ENCODE results near the gene DAB2IP. TPM values are rescaled to one million over a fixed set of nuclear protein-coding genes. Genes with fewer than 3 reads are reported as not detected.

DAB2IP gene
- total RNA-seq, 1 experiment from 2014 or later, result 17.0 TPM

- Mint-ChIP-seq H3K36me3 (ENCODE audit: insufficient read depth, unreplicated experiment) (no peaks in the 10 kb centered on the region), H3K4me3 (ENCODE audit: unreplicated experiment) (peak overlapping the region; percentile 63), H3K27ac (ENCODE audit: low read depth, unreplicated experiment) (peak overlapping the region; percentile 86), H3K4me1 (ENCODE audit: insufficient read depth, unreplicated experiment) (peaks cover 37% of the 10 kb centered on the region), H3K9me3 (ENCODE audit: unreplicated experiment) (no peaks in the 10 kb centered on the region), H3K27me3 (ENCODE audit: insufficient read depth, unreplicated experiment) (no peaks in the 10 kb centered on the region)
- BruUV-seq (replicated peaks), result no TSS peak
- peak; percentile 48 for DNase-seq (ENCODE audit: unreplicated experiment)
- ChIA-PET POLR2A (interaction anchor here (0.9 to 2.1 kb wide), 6 partner anchors 10 to 238 kb away, joined by 3 to 7 read pairs (median 5); no protein-coding TSS in a partner anchor), CTCF (interaction anchor here (0.6 to 2.8 kb wide), 14 partner anchors 7 to 1197 kb away, joined by 3 to 15 read pairs (median 4); no protein-coding TSS in a partner anchor)
- intact Hi-C loops (cut with micrococcal nuclease), result no loop called here
- TF ChIP-seq CTCF (IDR thresholded peaks at IDR 0.05; ENCODE audit: unreplicated experiment), result no peak
Observed at GRCh38 chr9:121735793-121736770, 84.6 kb downstream of the DAB2IP start.

- Mint-ChIP-seq H3K36me3 (ENCODE audit: insufficient read depth, unreplicated experiment) (no peaks in the 10 kb centered on the region), H3K27ac (ENCODE audit: low read depth, unreplicated experiment) (peak overlapping the region; percentile 47), H3K9me3 (ENCODE audit: unreplicated experiment) (no peaks in the 10 kb centered on the region), H3K27me3 (ENCODE audit: insufficient read depth, unreplicated experiment) (no peaks in the 10 kb centered on the region), H3K4me1 (ENCODE audit: insufficient read depth, unreplicated experiment) (peaks cover 37% of the 10 kb centered on the region), H3K4me3 (ENCODE audit: unreplicated experiment) (peak overlapping the region; percentile 63)
- DNase-seq (ENCODE audit: unreplicated experiment), result peak; percentile 70
- no TSS peak for BruUV-seq (replicated peaks)
- CTCF ChIA-PET, result interaction anchor here (0.6 to 2.8 kb wide), 4 partner anchors 16 to 476 kb away, joined by 3 to 15 read pairs (median 4); no protein-coding TSS in a partner anchor
- POLR2A ChIA-PET, result no interaction called here
- TF ChIP-seq CTCF (IDR thresholded peaks at IDR 0.05; ENCODE audit: unreplicated experiment), result no peak
- intact Hi-C loops (cut with micrococcal nuclease), result no loop called here
Observed at GRCh38 chr9:121736934-121737462, 85.6 kb downstream of the DAB2IP start.

GRCh38 chr9:121737481-121737931 is 86.1 kb downstream of the DAB2IP start:
- ChIA-PET POLR2A (no interaction called here), CTCF (interaction anchor here (0.6 to 2.8 kb wide), 3 partner anchors 16 to 256 kb away, joined by 3 to 15 read pairs (median 5); no protein-coding TSS in a partner anchor)
- no peaks in the 10 kb centered on the region for H3K36me3 Mint-ChIP-seq (ENCODE audit: insufficient read depth, unreplicated experiment)
- intact Hi-C loops (cut with micrococcal nuclease), result no loop called here
- no peak for DNase-seq (ENCODE audit: unreplicated experiment)
- no peak for TF ChIP-seq CTCF (IDR thresholded peaks at IDR 0.05; ENCODE audit: unreplicated experiment)
- peaks cover 37% of the 10 kb centered on the region for H3K4me1 Mint-ChIP-seq (ENCODE audit: insufficient read depth, unreplicated experiment)
- no peaks in the 10 kb centered on the region for H3K9me3 Mint-ChIP-seq (ENCODE audit: unreplicated experiment)
- H3K27me3 Mint-ChIP-seq (ENCODE audit: insufficient read depth, unreplicated experiment), result no peaks in the 10 kb centered on the region
- no peak overlapping the region for H3K27ac Mint-ChIP-seq (ENCODE audit: low read depth, unreplicated experiment)
- BruUV-seq (replicated peaks), result no TSS peak
- peak overlapping the region; percentile 63 for H3K4me3 Mint-ChIP-seq (ENCODE audit: unreplicated experiment)

- no peak overlapping the region for H3K4me3 Mint-ChIP-seq (ENCODE audit: unreplicated experiment)
- intact Hi-C loops (cut with micrococcal nuclease), result no loop called here
- no TSS peak for BruUV-seq (replicated peaks)
- ChIA-PET CTCF (interaction anchor here (0.7 to 2.8 kb wide), 4 partner anchors 17 to 281 kb away, joined by 3 to 15 read pairs (median 4); no protein-coding TSS in a partner anchor), POLR2A (interaction anchor here (0.9 to 1.0 kb wide), 2 partner anchors 13 to 38 kb away, joined by 3 to 4 read pairs; no protein-coding TSS in a partner anchor)
- no peaks in the 10 kb centered on the region for H3K9me3 Mint-ChIP-seq (ENCODE audit: unreplicated experiment)
- no peaks in the 10 kb centered on the region for H3K27me3 Mint-ChIP-seq (ENCODE audit: insufficient read depth, unreplicated experiment)
- DNase-seq (ENCODE audit: unreplicated experiment), result no peak
- TF ChIP-seq CTCF (IDR thresholded peaks at IDR 0.05; ENCODE audit: unreplicated experiment), result no peak
- H3K36me3 Mint-ChIP-seq (ENCODE audit: insufficient read depth, unreplicated experiment), result no peaks in the 10 kb centered on the region
- H3K4me1 Mint-ChIP-seq (ENCODE audit: insufficient read depth, unreplicated experiment), result peaks cover 37% of the 10 kb centered on the region
- no peak overlapping the region for H3K27ac Mint-ChIP-seq (ENCODE audit: low read depth, unreplicated experiment)
Observed at GRCh38 chr9:121738411-121738810, 87.0 kb downstream of the DAB2IP start.
